H1 (cell line): Measurements from ENCODE around the gene TDRD3. TPM values are rescaled to one million over a fixed set of nuclear protein-coding genes. Genes with fewer than 3 reads are reported as not detected.

Experiments
- CBX5 ChIP-seq: fragments of 300-800, 300-1000 bp; sonication (generic); IDR thresholded peaks from 2 replicates; pipeline ENCODE4 v1.7.1; 2016; ENCODE audit warnings: antibody characterized with exemption, low read length, low read depth
- CHD7 ChIP-seq: fragments of 300-600 bp; sonication (generic); IDR thresholded peaks from 2 replicates; pipeline ENCODE4 v1.7.1; 2012; ENCODE audit warnings: low read length, moderate library complexity, mild to moderate bottlenecking, inconsistent platforms; ENCODE audit not compliant: insufficient replicate concordance
- POLR2AphosphoS5 ChIP-seq: IDR thresholded peaks from 2 replicates; pipeline ENCODE4 v1.6.1; 2011; ENCODE audit warnings: low read depth, low read length
- SIX5 ChIP-seq: IDR thresholded peaks from 2 replicates; pipeline ENCODE4 v1.6.1; 2011; ENCODE audit warnings: mild to moderate bottlenecking, low read depth, low read length
- polyA plus RNA-seq, 7 experiments: library from polyadenylated mRNA; depleted of rRNA in 3 of 7; stranded (reverse) in 5 of 7; unstranded in 2 of 7; fragments of >200 nt in 5 of 7; fragments of 200-250 nt in 2 of 7; gene quantifications; 1 replicate in 5 of 7; 2 replicates in 1 of 7; 4 replicates in 1 of 7; pipeline versions ENCODE4 v1.2.1 to v1.2.3, GENCODE V29; 2011 to 2013; ENCODE audit warnings: missing spikeins in 2 of 7, mixed read lengths in 2 of 7
- total RNA-seq: library from RNA; stranded (reverse); fragmentation: NEBNext Ultra II Directional; extraction: Animal tissue kit (Norgen Biotek cat#: 25700); gene quantifications from 2 replicates; pipeline ENCODE4 v1.2.1, GENCODE V29; 2021

Gene TDRD3
- total and polyA plus RNA-seq, 2 of the 8 experiments (the other 6 are each of a cell fraction or from before 2014, with no cell fraction given): 2.5 to 14.7 TPM

GRCh38 chr13:60351326-60351725 is 45.7 kb upstream of the TDRD3 start (continued):
- no peak for TF ChIP-seq POLR2AphosphoS5
- TF ChIP-seq SIX5: no peak
- TF ChIP-seq CHD7: no peak
- TF ChIP-seq CBX5: no peak
